ENCODE data around the gene LFNG. TPM values are rescaled to one million over a fixed set of nuclear protein-coding genes. Genes with fewer than 3 reads are reported as not detected.
A peak's percentile ranks its signal among the peaks of the same experiment; 100 is the strongest.

Gene LFNG
- total RNA-seq, 1 donor from 2014 or later: 42.6 TPM

GRCh38 chr7:2541291-2542010 is 21.9 kb downstream of the LFNG start:
- Histone ChIP-seq H3K4me1 (no peaks in the 10 kb centered on the region), H3K36me3 (peaks cover 87% of the 10 kb centered on the region), H3K27ac (no peak overlapping the region), H3K9me3 (no peaks in the 10 kb centered on the region), H3K27me3 (ENCODE audit: low read depth) (no peaks in the 10 kb centered on the region), H3K4me3 (no peak overlapping the region)
- ATAC-seq (peak in 1 of 2 donors; percentile 5), DNase-seq (peak; percentile 41)
- no peak for TF ChIP-seq CTCF (IDR thresholded peaks at IDR 0.05)
- intact Hi-C loops (cut with DNase I): no loop called here

- Histone ChIP-seq H3K27ac (no peak overlapping the region), H3K4me3 (no peak overlapping the region), H3K9me3 (no peaks in the 10 kb centered on the region), H3K36me3 (peaks cover 95% of the 10 kb centered on the region), H3K4me1 (no peaks in the 10 kb centered on the region), H3K27me3 (ENCODE audit: low read depth) (no peaks in the 10 kb centered on the region)
- ATAC-seq (peak in 1 of 2 donors; percentile 2), DNase-seq (peak; percentile 42)
- intact Hi-C loops (cut with DNase I): no loop called here
- TF ChIP-seq CTCF (IDR thresholded peaks at IDR 0.05): no peak
These were observed 22.7 kb downstream of the LFNG start for GRCh38 chr7:2542011-2542915.

- intact Hi-C loops (cut with DNase I): no loop called here
- Histone ChIP-seq H3K4me1 (no peaks in the 10 kb centered on the region), H3K27me3 (ENCODE audit: low read depth) (no peaks in the 10 kb centered on the region), H3K27ac (no peak overlapping the region), H3K9me3 (no peaks in the 10 kb centered on the region), H3K4me3 (no peak overlapping the region), H3K36me3 (peaks cover 95% of the 10 kb centered on the region)
- TF ChIP-seq CTCF (IDR thresholded peaks at IDR 0.05): no peak
- ATAC-seq (no peak), DNase-seq (peak; percentile 43)
These were observed 23.6 kb downstream of the LFNG start for GRCh38 chr7:2542916-2543871.

- intact Hi-C loops (cut with DNase I): no loop called here
- no peak overlapping the region for H3K4me3 ChIP-seq
- ATAC-seq (no peak), DNase-seq (peak; percentile 28)
- H3K9me3 ChIP-seq: no peaks in the 10 kb centered on the region
- no peak overlapping the region for H3K27ac ChIP-seq
- H3K27me3 ChIP-seq (ENCODE audit: low read depth): no peaks in the 10 kb centered on the region
- H3K36me3 ChIP-seq: peaks cover 95% of the 10 kb centered on the region
- H3K4me1 ChIP-seq: no peaks in the 10 kb centered on the region
- no peak for TF ChIP-seq CTCF (IDR thresholded peaks at IDR 0.05)
These were observed 25.1 kb downstream of the LFNG start for GRCh38 chr7:2544541-2545188.

Data from lower lobe of right lung (tissue), 2 donors.